ENCODE measurements around the gene PLEKHH1.
A peak's percentile ranks its signal among the peaks of the same experiment; 100 is the strongest.

Gene PLEKHH1

GRCh38 chr14:67576216-67576955, 43.3 kb downstream of the PLEKHH1 start:
- no peak for TF ChIP-seq CTCF (IDR thresholded peaks at IDR 0.05; ENCODE audit: insufficient read depth, low read length, poor library complexity, severe bottlenecking)
- DNase-seq (ENCODE audit: extremely low read depth, insufficient read length) = no peak
- Histone ChIP-seq H3K27me3 (replicated peaks; ENCODE audit: control insufficient read depth, insufficient read depth, low read length) (no peaks in the 10 kb centered on the region), H3K4me3 (replicated peaks; ENCODE audit: low read depth, low read length) (no peak overlapping the region), H3K36me3 (ENCODE audit: control insufficient read depth, insufficient read depth, low read length) (no peaks in the 10 kb centered on the region)

- no peak for DNase-seq (ENCODE audit: extremely low read depth, insufficient read length)
- Histone ChIP-seq H3K27me3 (replicated peaks; ENCODE audit: control insufficient read depth, insufficient read depth, low read length) (no peaks in the 10 kb centered on the region), H3K4me3 (replicated peaks; ENCODE audit: low read depth, low read length) (no peak overlapping the region), H3K36me3 (ENCODE audit: control insufficient read depth, insufficient read depth, low read length) (no peaks in the 10 kb centered on the region)
- no peak for TF ChIP-seq CTCF (IDR thresholded peaks at IDR 0.05; ENCODE audit: insufficient read depth, low read length, poor library complexity, severe bottlenecking)
Observed at GRCh38 chr14:67577181-67577808, 44.2 kb downstream of the PLEKHH1 start.

- Histone ChIP-seq H3K4me3 (replicated peaks; ENCODE audit: low read depth, low read length) (no peak overlapping the region), H3K27me3 (replicated peaks; ENCODE audit: control insufficient read depth, insufficient read depth, low read length) (no peaks in the 10 kb centered on the region), H3K36me3 (ENCODE audit: control insufficient read depth, insufficient read depth, low read length) (no peaks in the 10 kb centered on the region)
- TF ChIP-seq CTCF (IDR thresholded peaks at IDR 0.05; ENCODE audit: insufficient read depth, low read length, poor library complexity, severe bottlenecking) = no peak
- no peak for DNase-seq (ENCODE audit: extremely low read depth, insufficient read length)
Observed at GRCh38 chr14:67577909-67578749, 45.0 kb downstream of the PLEKHH1 start.

GRCh38 chr14:67579040-67579439, 46.0 kb downstream of the PLEKHH1 start:
- no peaks in the 10 kb centered on the region for H3K36me3 ChIP-seq (ENCODE audit: control insufficient read depth, insufficient read depth, low read length)
- no peak overlapping the region for H3K4me3 ChIP-seq (replicated peaks; ENCODE audit: low read depth, low read length)
- no peaks in the 10 kb centered on the region for H3K27me3 ChIP-seq (replicated peaks; ENCODE audit: control insufficient read depth, insufficient read depth, low read length)
- no peak for DNase-seq (ENCODE audit: extremely low read depth, insufficient read length)
- peak; percentile 3 for TF ChIP-seq CTCF (IDR thresholded peaks at IDR 0.05; ENCODE audit: insufficient read depth, low read length, poor library complexity, severe bottlenecking)

GRCh38 chr14:67579636-67580035, 46.5 kb downstream of the PLEKHH1 start:
- DNase-seq (ENCODE audit: extremely low read depth, insufficient read length) = no peak
- Histone ChIP-seq H3K36me3 (ENCODE audit: control insufficient read depth, insufficient read depth, low read length) (no peaks in the 10 kb centered on the region), H3K27me3 (replicated peaks; ENCODE audit: control insufficient read depth, insufficient read depth, low read length) (no peaks in the 10 kb centered on the region), H3K4me3 (replicated peaks; ENCODE audit: low read depth, low read length) (no peak overlapping the region)
- no peak for TF ChIP-seq CTCF (IDR thresholded peaks at IDR 0.05; ENCODE audit: insufficient read depth, low read length, poor library complexity, severe bottlenecking)
